GM21367 (cell line): ENCODE data around the gene CEP72.
"Not testable (repeated sequence)": the region's sequence is repeated elsewhere in the genome, so short reads cannot be mapped to it uniquely, and the experiment has no call there.

Experiments
- ATAC-seq: cut with Tn5 transposase; IDR thresholded peaks from one replicate; pipeline ENCODE4 v1.9.1; 2021; ENCODE audit not compliant: unreplicated experiment

Gene CEP72

DNA sequence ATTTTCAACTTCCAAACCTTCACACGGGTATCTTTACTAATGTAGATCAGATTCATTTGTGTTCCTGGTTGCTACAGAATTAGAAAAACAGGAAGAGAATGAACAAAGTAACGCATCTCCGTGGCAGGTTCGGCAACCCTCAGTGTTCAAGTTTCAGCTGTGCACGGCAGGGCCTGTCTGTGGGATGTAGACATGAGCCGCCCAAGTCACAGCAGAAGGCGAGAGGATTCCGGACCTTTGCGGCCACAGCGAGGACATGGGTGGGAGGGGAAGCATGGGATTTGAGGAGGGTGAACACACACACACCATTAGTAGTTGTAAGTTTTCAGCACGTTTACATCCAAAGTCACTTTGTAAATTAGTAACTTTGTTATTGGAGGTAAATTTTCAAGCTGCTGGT lies 31.7 kb upstream of the CEP72 start:
- ATAC-seq: no peak

DNA sequence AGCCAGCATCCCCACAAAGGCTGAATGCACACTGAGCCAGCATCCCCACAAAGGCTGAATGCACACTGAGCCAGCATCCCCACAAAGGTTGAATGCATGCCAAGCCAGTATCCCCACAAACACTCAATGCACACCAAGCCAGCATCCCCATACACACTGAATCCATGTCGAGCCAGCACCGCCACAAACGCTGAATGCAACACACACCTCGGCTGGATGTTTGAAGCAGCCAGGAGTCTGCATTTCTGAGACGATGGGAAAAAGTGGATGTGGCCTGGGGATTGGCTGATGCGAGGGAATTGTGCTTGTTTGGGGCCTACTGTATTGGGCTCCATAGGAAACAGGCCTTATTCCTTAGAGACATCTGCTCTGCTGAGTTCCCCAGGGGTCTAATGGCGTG lies 30.9 kb upstream of the CEP72 start:
- no peak for ATAC-seq

DNA sequence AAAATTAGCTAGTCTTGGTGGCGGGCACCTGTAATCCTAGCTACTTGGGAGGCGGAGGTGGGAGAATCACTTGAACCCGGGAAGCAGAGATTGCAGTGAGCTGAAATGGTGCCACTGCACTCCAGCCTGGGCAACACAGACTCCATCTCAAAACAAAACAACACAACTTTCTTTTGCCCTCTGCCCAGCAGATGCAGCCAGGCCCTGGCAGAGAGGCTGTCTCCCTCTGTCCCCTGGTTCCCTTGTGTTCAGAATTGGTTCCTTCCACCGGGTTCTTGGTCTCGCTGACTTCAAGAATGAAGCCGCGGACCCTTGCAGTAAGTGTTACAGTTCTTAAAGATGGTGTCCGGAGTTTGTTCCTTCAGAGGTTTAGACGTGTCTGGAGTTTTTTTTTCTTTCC lies 30.2 kb upstream of the CEP72 start:
- no peak for ATAC-seq

DNA sequence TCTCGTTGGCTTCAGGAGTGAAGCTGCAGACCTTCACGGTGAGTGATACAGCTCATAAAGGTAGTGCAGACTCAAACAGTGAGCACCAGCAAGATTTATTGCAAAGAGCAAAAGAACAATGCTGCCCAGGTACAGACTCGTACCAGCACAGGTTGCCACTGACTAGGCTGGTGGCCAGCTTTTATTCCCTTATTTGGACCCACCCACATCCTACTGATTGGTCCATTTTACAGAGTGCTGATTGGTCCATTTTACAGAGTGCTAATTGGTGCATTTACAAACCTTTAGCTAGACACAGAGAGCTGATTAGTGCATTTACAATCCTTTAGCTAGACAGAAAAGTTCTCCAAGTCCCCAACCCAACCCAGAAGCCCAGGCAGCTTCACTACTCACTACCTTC lies 29.7 kb upstream of the CEP72 start:
- ATAC-seq: not testable (repeated sequence)

DNA sequence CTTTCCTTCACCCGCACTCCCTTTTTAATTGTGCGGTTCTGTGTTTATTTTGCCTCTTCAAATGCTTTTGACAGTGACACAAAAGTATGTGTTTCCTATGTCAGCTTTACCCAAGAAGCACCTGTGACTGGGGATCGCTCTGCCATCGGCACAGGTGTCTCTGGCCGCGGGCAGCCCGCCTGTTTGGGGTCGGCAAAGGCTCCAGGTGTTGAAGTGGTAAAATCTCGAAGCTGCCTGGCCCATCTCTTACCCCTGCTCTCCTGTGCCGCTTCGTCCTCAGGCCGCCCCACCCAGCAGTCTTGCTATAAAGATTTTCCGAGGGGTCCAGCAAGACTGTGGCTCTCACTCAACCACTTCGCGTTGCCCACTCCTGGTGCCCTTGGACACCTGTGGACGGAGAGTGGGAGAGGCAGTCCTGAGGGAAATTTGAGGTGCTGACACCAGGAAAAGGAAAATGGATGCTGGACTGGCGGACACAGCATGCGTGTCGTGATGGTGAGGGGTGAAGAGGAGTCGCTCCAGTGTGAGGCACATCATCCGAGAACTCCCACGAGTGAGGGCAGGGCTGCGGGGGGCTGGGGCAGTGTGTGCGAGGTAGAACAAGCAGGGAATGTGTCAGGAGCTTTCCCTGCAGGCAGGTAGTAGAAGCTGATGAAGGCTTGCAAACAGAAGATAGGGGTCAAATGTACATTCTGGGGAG lies 29.1 kb upstream of the CEP72 start:
- no peak for ATAC-seq

DNA sequence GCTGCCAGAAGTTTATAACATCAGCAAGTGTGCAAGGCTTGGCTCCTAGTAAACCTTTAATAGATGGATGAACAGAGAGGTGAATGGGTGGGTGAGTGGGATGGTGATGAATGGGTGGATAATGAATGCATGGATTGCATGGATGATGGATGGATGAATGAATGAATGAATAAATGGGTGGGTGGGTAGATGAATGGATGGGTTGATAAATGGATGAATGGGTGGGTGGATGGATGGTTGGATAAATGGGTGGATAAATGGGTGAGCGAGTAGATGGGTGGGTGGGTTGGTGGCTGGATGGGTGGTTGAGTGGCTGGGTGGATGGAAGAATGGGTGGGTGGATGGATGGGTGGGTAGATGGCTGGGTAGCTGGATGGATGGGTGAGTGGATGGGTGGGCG lies 28.5 kb upstream of the CEP72 start:
- no peak for ATAC-seq

DNA sequence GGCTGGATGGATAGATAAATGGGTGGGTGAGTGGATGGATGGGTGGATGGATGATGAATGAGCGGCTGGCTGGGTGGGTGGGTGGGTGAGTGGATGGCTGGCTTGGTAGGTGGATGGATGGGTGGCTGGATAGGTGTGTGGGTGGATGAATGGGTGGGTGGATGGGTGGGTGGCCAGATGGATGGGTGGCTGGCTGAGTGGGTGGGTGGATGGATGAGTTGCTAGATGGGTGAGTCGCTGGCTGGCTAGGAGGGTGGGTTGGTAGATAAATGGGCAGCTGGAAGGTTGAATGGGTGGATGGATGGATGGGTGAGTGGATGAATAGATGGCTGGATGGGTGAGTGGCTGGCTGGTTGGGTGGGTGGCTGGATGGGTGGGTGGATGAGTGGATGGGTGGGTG lies 27.9 kb upstream of the CEP72 start:
- no peak for ATAC-seq

DNA sequence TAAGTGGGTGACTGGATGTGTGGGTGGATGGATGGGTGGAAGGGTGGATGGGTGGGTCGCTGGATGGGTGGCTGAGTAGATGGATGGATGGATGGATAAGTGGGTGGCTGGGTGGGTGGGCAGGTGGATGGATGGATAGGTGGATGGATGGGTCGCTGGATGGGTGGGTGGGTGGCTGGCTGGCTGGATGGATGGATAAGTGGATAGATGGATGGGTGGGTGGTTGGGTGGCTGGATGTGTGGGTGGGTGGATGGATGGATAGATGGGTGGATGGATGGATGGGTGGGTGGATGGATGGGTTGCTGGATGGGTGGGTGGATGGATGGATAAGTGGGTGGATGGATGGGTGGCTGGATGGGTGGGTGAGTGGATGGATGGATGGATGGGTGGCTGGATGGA lies 27.3 kb upstream of the CEP72 start:
- no peak for ATAC-seq

DNA sequence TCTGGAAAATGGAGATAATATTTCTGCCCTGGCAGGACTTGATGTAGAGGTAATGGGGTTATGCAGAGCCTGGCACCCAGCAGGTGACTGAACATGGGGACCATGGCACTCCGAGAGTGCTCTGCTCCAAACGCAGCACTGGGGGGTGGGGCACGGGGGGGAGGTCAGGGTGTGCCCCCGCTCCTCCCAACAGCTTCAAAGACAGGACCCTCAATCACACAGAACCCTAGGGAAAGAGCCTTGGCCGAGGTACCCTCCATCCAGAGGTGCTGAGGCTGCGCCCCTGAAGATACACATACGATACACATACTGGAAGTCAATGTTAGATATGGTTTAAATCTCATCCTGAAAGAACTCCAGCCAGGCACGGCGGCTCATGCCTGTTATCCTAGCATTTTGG lies 26.6 kb upstream of the CEP72 start:
- ATAC-seq: no peak

DNA sequence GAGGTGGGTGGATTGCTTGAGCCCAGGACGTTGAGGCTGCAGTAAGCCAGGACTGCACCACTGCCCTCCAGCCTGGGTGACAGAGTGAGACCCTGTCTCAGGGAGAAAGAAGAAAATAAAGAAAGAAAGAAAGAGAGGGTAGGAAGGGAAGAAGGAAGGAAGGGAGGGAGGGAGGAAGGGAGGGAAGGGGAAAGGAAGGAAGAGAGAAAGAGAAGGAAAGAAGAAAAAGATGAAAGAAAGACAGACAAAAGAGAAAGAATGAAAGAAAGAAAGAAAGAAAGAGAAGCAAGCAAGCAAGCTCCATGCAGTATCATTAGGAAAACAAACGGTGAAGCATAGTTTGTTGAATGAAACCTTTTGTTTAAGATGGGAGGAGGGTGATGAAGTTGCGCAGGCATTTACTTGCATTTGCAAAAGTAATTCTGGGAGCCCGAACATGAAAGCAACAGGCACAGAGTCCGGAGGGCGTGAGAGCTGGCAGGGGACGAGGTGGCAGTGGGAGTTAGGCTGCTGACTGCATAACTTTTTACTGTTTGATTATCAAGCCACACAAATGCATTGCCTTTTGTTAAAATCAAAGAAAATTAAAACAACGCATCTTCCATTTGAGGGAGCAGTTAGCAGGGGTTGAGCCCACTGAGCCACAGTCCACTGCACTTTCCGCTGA lies 26.0 kb upstream of the CEP72 start:
- no peak for ATAC-seq

DNA sequence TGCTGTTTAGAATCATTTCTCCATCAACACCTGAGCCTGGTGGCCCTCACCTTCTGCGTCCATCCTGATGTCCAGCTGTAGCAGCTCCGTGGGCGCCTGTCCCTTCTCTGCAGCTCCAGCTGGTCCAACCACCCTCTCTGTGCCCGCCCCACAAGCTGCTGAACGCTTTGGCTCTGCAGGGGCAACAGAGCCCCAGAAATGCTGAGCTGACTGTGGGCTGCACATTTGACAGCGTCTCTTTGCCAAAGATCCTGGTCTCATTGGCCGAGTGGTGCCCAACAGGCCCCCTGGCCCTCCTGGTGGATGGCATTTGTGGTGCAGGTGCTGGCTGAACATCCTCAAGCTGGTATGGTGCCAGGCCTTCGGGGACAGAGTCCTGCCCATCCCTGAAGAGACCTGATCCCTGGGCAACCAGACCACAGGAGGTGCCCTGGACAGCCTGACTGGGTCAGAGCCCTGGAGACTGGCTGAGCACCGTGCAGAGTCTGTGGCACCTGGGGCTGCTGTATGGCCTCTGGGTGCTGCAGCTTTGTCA lies 25.3 kb upstream of the CEP72 start:
- no peak for ATAC-seq

DNA sequence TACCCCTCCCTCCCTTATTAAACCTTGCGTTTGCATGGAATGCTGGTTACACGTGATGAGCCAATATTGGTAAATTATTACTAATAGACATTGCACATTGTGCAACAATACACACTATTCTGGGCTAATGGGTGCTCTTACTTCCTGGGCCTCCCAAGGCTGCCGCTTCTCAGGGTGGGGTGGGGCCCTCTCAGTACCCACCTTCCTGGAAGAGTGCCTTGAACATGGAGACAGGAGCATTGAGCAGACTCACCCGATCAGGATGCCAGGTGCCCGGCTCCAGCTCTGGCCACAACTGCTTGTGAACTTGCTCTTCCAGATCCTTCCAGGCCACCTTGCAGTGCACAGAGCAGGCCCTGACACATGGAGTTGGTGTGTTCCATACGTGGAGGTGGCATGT lies 24.7 kb upstream of the CEP72 start:
- no peak for ATAC-seq

DNA sequence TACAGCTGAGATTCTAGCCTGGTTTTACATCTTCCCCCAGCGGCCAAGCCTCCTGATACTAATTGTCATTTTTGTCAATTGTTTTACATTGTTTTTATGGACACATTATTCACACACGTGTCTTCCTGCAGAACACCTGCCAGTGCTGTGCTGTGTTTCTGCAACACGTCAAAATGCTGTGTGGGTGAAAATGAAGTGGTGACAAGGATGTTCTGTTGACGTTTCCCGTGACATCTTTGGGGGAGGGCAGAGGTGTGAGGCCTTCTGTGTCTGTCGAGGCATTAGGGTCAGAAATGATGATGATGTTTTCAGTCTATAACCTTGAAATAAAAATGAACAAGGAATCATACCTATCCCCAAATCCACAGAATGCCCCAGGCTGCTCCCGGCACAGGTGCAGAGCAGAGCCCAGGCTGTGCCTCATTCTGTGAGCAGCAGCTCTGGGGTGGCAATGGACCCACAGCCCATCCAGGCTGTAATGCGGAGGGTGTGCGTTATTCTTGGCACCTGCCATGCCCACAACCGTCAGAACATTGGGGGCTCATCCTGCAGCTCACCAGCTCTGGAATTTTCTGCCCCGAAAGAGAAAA lies 23.6 kb upstream of the CEP72 start:
- no peak for ATAC-seq

DNA sequence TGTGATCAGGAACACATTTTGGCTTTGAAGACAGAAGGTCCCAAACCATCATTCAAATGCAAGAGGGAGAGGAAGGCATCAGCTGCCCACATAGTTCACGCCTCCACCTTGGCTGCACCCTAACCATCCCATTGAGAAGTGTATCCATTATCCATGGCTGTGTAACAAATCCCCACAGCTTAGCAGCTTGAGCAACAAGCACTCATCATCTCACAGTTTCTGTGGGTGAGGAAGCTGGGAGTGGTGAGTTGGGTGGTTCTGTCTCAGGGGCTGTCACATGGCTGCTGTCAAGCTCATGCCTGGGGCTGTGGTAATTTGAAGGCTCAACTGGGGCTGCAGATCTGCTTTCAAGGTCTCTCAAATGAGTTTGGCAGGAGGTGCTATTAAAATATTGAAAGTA lies 23.0 kb upstream of the CEP72 start:
- ATAC-seq: no peak

DNA sequence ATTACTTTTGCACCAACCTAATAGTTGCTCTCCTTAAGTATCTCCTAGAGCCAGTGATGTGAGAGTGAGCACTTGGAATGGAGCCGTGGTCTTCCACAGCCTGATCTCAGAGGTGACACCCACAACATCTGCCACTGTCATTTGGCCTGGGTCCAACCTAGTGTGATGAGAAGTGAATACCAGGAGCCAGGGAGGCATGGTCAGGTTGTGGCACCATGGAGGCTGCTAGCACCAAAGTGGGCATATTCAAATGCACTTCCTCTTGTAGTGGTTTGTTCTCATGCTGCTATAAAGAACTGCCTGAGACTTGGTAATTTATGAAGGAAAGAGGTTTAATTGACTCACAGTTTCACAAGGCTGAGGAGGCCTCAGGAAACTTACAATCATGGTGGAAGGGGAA lies 22.6 kb upstream of the CEP72 start:
- no peak for ATAC-seq

DNA sequence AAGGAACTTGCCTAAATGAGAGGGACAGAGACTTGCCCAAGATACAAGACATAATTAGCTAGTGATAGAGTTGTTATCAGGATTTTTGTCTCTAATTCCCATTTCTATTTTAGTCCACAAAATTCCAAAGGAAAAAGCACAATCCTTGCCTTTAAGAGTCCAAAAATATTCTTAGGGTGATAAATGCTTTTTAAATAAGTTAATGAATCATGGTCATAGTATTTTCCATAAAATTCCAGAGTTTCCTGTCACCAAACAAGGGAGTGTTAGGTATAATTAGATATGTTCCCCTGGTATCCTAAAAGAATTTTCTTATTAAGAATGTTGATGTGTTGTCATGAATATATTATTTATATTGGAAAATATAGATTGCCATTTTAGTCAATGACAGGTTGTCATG lies 21.8 kb upstream of the CEP72 start:
- ATAC-seq: no peak

DNA sequence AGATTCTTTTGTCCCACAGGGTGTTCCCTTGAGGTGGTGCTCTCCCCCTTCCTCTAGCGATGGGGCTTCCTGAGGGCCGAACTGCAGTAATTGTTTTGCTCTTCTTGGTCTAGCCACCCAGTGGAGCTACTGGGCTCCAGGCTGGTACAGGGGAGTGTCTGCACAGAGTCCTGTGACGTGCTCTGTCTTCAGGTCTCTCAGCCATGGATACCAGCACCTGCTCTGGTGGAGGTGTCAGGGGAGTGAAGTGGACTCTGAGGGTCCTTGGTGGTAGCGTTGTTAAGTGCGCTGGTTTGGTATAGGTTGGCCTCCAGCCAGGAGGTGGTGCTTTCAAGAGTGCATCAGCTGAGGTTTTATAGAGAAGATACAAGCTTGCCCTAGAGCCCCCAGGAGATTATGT lies 20.4 kb upstream of the CEP72 start:
- ATAC-seq: no peak

DNA sequence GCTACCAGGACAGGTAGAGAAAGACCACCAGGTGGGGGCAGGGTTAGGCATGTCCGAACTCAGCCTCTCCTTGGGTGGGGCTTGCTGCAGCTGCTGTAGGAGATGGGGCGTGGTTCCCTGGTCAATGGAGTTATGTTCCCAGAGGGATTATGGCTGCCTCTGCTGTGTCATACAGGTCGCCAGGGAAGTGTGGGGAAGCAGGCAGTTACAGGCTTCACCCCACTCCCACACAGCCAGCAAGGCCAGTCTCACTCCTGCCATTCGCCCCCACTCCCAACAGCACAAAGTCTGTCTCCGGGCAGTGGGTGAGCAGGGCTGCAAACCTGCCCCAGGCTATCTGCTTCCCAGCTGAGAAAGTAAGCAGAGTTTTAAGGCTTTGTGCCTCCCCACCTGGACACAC lies 20.0 kb upstream of the CEP72 start:
- ATAC-seq: no peak

DNA sequence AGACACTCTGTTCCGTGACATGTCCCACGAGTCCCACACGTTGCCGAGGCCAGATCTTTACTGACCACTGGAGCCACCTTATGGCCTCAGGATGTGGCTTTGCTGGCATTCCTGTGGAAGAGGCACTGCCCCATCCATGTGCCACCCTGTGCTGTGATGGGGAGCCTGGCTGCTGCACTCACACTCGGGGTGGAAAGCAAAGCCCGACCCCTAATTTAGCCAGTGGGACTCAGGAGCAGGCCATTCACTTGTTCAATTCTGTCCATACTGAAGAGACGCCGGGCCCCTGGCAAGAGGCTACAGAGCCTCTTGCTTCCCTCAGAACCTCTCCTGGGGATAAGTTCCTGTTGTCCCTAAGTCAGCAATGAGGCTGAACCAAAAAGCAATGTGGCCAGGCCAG lies 18.6 kb upstream of the CEP72 start:
- ATAC-seq: no peak

DNA sequence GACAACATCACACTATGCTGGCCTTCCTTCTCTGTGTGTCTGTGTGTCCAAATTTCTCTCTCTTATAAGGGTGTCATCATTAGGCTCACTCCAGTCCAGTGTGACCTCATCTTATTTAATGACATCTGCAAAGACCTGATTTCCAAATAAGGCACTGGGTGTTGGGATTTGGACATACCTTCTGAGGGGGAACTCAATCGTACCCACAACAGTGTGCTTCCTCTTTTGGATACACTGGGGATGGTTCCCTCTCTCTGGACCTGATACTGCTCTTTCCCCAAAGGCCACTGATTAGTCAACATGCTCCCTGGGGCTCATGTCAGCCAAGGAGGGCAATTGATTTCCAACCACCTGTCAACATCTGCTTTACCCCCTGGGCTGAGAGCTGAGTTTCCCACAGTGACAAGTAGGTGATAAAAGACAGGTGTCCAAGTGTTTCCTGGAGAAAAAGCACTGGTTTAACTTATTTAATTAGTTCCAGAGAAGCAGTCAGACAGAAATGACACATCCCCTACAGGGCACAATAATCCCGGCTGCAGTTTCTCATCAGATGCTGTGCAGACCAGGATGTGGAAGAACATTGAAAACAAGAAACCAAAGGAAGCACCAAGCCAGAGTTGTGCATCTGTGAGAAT lies 17.8 kb upstream of the CEP72 start:
- no peak for ATAC-seq

DNA sequence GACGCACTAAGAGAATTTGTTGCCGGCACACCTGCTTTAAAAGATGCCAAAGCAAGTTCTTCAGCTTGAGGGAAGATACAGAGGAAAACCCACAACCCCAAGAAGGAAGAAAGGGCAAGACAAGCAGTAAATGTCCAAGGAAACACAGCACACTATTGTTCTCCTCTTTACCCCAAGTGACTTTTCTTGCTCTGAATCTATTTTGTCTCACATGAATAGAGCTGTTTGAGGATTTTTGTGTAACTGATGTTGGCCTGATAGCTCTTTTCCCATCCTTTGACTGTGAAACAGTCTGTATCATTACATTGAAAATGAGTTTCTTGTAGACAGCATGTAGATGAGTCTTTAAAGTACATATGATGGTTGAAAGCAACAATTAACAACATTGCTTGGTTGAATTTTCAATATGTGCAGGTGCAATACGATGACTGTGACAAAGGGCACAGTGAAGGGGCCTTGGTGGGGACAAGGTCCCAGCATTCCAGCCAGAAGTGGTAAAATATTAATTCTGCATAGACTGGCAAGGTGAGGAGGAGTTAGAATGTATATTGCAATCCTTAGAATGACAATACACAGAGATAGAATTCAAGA lies 16.8 kb upstream of the CEP72 start:
- no peak for ATAC-seq
